Suprapubic skin (tissue), 3 donors: Measurements from ENCODE around the gene FAM200B.

ENCODE experiments used
- EP300 ChIP-seq: sonication (generic); formaldehyde crosslinking; IDR thresholded peaks from one replicate; pipeline ENCODE4 v1.6.1; 2017; ENCODE audit warnings: antibody characterized with exemption
- TF ChIP-seq, protein P1 (sequence below), 2 donors: fragments of 200-600 bp in 1 of 2; fragments of 450-650 bp in 1 of 2; sonication (generic) in 1 of 2; IDR thresholded peaks; one replicate each; pipeline ENCODE4 v1.5.1; 2016 to 2019; ENCODE audit warnings: antibody characterized with exemption in 2 of 2, mild to moderate bottlenecking in 1 of 2, moderate library complexity in 1 of 2

DNA sequence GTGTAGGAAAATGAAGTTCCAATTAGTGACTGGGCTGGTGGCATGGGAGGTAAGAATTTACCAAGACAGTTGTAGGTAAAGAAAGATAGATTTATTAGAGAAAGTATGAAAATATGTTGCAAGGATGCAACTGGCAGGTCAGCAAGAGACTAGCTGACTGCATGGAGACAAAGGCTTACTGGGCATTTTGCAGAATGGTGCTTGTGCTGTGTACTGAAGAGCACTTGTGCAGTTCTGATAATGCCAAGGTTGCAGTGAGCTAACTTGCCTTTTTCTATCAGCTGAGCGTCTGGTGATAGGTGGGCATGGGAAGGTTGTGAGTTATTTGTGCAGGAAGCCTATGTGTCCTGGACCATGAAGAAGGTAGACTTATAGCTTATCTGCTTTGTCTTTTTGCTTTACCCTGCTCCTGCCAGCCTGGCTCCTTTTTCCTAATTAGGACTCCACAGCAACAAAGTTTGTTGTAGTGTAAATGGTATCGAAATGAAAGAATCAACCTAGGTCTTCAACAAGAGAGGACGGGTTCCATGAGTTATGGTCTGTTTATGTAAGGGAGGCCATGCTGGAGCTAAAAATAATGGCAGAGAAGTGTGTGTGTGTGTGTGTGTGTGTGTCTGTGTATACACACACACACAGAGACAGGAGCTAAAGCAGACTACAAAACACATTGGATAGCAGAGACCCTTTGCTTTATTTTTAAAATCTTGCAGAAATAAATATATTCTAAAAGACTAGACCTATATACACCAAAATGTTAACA lies 36.2 kb downstream of the FAM200B start:
- no peak for TF ChIP-seq EP300
- TF ChIP-seq, protein P1, sequence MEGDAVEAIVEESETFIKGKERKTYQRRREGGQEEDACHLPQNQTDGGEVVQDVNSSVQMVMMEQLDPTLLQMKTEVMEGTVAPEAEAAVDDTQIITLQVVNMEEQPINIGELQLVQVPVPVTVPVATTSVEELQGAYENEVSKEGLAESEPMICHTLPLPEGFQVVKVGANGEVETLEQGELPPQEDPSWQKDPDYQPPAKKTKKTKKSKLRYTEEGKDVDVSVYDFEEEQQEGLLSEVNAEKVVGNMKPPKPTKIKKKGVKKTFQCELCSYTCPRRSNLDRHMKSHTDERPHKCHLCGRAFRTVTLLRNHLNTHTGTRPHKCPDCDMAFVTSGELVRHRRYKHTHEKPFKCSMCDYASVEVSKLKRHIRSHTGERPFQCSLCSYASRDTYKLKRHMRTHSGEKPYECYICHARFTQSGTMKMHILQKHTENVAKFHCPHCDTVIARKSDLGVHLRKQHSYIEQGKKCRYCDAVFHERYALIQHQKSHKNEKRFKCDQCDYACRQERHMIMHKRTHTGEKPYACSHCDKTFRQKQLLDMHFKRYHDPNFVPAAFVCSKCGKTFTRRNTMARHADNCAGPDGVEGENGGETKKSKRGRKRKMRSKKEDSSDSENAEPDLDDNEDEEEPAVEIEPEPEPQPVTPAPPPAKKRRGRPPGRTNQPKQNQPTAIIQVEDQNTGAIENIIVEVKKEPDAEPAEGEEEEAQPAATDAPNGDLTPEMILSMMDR (IDR thresholded peaks at IDR 0.05): no peak
